Stimulated activated CD8-positive, alpha-beta memory T cell treated with anti-CD3 and anti-CD28 coated beads, Interleukin-15, amount 100 ng/mL, for 24 hours (primary cell): ENCODE data around the gene ISCU.
A peak's percentile ranks its signal among the peaks of the same experiment; 100 is the strongest.
"Not testable (repeated sequence)": the region's sequence is repeated elsewhere in the genome, so short reads cannot be mapped to it uniquely, and the experiment has no call there.

Experiments
- DNase-seq: peaks from one replicate; pipeline ENCODE4 v3.0.0-alpha.2; 2020; ENCODE audit warnings: low read depth

The ISCU gene

GRCh38 chr12:108543652-108544051 is 18.7 kb upstream of the ISCU start:
- no peak for DNase-seq

DNA sequence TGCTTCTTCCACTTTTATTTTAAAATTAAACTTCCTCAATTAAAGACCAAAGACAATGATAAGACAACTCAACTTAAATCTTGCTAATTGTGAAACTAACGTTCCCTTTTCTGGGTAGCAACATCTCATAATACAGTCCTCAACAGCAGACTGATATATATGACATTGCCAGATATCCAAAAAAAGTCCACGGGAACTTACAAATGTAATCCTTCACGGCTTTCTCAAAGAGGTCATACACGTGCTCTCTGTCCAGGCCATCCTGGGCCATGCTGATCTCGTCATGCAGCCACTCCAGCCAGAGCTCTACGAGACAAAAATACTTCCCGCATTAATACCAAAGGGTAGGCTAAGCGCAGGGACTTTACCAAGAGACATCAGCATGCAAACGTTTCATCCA is 14.7 kb upstream of the ISCU start:
- DNase-seq: no peak

GRCh38 chr12:108548954-108549521 is 13.4 kb upstream of the ISCU start:
- DNase-seq: no peak

DNA sequence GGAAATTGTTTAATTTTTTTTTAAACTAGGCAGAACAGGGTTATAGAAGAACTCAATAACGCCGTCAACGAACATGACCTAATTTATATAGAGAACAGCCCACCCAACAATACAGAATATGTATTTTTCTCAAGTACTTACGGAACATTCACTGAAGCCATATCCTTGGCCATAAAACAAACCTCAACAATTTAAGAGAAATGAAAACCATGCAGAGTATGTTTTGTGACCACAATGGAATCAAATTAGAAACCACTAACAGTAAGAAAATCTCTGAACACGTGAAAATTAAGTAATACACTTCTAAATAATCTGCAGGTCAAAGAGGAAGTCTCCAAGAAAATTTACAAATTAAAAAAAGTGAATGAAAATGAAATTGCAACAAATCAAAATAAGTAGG is 10.9 kb upstream of the ISCU start:
- DNase-seq: no peak

- DNase-seq: no peak
Measured at GRCh38 chr12:108553799-108554198, 8.6 kb upstream of the ISCU start.

DNA sequence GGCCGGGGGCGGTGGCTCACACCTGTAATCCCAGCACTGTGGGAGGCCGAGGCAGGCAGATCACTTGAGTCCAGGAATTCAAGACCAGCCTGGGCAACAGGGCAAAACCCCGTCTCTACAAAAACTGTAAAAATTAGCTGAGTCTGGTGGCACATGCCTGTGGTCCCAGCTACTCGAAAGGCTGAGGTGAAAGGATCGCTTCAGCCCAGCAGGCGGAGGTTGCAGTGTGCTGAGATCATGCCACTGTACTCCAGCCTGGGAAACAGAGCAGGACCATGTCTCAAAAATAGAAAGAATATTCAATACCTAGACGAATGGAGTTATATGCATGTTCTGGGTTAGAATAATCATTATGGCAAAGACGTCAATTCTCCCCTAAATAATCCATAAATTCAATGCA is 7.0 kb upstream of the ISCU start:
- DNase-seq: not testable (repeated sequence)

GRCh38 chr12:108559007-108559655 is 3.3 kb upstream of the ISCU start:
- no peak for DNase-seq

DNA sequence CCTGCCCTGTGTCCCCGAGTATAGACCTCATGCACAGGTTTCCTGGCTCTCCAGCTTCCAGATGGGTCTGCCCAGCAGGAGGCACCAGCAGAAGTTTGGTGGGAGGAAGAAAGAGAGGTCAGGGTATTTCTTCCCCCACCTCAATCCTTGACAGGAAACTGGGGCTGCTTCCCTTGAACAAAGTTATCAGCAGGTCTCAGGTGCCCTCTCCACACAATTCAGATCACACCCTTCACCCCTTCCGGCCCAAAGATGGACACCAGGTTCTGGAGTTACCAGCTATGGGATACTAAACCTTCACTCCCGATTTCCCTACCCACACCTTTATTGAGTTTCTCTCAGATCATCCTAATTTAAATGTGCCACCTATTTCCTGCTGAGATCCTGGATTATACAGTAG is 2.6 kb upstream of the ISCU start:
- DNase-seq: no peak

DNA sequence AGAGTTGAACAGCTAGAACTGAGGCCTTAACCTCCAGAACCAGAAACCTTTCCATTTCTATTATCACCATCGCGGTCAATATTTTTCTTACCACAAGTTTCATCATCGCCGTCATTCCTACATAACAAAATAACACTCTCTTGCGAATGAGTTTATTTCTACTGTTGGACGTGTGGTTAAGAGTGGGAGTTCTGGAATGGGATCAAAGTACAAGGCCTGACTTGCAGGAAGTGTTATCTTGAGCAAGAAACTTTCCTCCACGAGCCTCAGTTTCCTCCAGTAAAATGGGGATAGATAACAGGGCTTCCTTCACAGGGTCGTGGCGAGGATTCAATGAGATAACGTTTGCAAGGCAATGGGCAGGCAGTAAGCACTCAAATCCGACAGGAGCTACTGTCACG is 2.1 kb upstream of the ISCU start:
- no peak for DNase-seq

DNA sequence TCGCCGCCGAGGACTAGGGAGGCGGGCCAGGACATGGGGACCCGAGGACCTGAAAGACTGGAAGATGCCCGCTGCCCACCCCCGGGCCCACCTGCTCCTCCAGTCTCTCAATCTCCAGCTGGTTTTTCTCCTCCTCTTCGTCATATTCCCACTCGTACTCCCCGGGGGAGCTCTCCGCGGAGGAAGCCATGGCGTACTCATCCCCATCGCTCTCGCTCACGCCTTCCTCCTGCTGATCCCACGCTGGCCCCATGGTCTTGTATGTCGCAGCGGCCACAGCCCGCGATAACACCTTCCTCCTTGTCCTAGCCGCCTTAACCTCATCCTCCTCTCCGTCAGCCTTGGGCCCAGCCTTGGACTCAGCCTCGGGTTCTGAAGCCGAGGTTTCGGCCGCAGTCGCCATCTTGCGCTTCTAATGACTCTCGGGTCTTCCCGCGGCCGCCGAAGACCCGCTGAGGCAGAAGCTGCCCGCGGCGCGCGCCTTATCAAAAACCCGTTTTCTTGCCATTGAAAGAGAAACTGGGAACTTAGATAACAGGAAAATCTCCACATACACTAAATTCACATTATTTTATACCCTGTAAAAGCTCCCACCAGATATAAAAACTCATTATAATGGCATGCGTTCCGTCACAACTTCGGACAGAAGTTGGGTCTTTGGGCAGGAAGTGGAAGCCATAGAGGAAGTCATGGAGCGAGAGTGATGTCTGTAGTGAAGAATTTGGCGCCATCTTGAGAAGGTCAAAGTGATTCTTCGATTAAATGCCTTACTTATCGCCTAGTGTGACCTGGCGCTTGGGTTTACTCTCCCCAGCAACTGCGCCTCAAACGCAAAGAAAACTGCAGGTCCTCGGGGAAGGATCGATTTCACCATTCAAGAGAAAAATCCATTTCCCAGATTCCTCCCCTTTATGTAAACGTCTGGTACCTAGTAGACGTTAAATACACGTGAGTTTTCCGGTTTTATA is 1.4 kb upstream of the ISCU start, which contains the start of gene SART3:
TSS of gene SART3 (minus strand) at position 422 of the 968 bp plus-strand sequence. CDS start at position 403, 19 bp downstream.
- DNase-seq: peak; percentile 62

GRCh38 chr12:108561852-108562347 is 496 bp upstream of the ISCU start:
- DNase-seq: no peak

DNA sequence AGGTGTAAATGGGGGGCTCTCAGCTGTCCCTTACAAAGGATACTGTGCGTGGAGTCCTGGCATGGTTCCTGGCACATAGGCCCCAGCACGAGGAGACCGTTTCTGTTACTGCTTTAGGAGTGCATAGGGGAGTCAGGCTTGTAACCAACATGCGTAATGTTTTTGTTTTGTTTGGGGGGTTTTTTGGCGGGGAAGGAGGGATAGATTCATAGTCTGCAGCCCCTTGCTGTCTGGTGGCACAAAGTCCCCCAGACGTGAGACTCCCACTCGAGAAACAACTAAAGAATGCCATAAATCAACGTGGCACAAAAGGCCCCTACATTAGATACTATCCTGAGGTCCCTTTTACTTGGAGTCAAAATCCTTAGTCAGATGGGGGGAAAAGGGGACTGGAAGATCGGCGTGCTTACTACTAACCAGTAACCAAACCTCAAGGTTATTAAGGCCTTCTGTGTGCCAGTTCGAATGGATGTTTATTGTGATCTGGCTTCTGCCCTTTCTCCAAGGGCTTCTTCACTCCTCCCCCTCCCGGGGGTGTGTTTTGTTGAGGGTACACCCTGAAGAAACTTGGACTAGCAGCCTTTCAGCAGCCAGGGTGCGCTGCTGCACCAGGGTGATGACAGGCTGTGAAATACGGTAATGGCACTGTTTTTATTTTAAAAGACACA is 874 bp downstream of the ISCU start:
- peak; percentile 45 for DNase-seq

- no peak for DNase-seq
Measured at GRCh38 chr12:108563804-108564151, 1.4 kb downstream of the ISCU start.

DNA sequence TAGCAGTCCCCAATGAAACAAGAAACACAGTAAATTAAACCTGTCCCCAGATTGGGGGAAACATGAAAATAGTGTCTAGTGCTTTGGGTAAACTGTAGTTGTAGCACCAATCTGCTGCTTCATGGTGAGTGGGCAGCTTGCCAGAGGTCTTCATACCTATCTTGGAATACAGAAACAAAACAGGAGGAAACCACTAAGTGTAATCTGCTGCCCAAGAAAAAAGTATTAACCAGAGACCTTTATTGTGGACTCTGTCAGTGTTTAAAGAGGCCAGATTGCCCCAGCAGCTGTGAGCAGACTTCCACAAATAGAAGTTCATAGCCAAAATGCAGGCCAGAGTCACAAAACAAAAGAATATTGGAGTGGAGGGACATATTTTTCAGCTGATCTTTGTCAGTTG is 2.3 kb downstream of the ISCU start:
- DNase-seq: no peak

DNA sequence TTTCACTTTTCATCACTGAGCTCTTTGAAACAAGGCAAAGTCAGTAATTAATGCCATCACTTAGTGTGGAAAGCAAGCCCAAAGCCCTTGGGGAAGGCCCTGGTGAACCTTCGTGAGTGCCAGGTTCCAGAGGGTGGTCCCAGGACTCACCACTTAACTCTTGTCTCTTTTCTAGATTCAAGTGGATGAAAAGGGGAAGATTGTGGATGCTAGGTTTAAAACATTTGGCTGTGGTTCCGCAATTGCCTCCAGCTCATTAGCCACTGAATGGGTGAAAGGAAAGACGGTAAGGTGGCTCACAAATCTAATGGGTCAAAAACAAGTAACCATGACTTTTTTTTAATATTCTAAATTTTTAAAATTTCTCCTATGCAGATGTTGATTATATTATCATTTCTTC is 2.8 kb downstream of the ISCU start:
- DNase-seq: no peak

GRCh38 chr12:108565976-108566375 is 3.6 kb downstream of the ISCU start:
- DNase-seq: no peak

- no peak for DNase-seq
Measured at GRCh38 chr12:108566452-108566851, 4.1 kb downstream of the ISCU start.

GRCh38 chr12:108567406-108568337 is 5.3 kb downstream of the ISCU start:
- DNase-seq: no peak

GRCh38 chr12:108568338-108569154 is 6.2 kb downstream of the ISCU start:
- DNase-seq: peak; percentile 21
